Esophagus squamous epithelium (tissue), 5 donors: Measurements from ENCODE around the gene SMIM44. TPM values are rescaled to one million over a fixed set of nuclear protein-coding genes. Genes with fewer than 3 reads are reported as not detected.

ENCODE experiments used
- DNase-seq: peaks from one replicate; lab custom pipeline; 2025; lab: John Stamatoyannopoulos, UW
- H3K27ac ChIP-seq, 4 donors: fragments of 200-600 bp; sonication (generic); one replicate each; pipeline ENCODE4 v1.5.1; 2016 to 2019; ENCODE audit warnings: mild to moderate bottlenecking in 1 of 4
- H3K27me3 ChIP-seq, 4 donors: fragments of 200-600 bp; sonication (generic); 1 replicate in 3 of 4; 2 replicates in 1 of 4; pipeline versions ENCODE4 v1.5.1 to v1.6.0; 2017 to 2021; ENCODE audit warnings: antibody characterized with exemption in 1 of 4
- H3K36me3 ChIP-seq, 3 donors: fragments of 200-600 bp; sonication (generic); one replicate each; pipeline ENCODE4 v1.5.1; 2016 to 2019
- H3K4me1 ChIP-seq, 3 donors: fragments of 200-600 bp; sonication (generic); one replicate each; pipeline ENCODE4 v1.5.1; 2017 to 2019
- H3K4me3 ChIP-seq, 4 donors: fragments of 200-600 bp; sonication (generic); 1 replicate in 3 of 4; 2 replicates in 1 of 4; pipeline ENCODE4 v1.5.1; 2016 to 2019; ENCODE audit warnings: mild to moderate bottlenecking in 2 of 4, moderate library complexity in 1 of 4
- H3K9me3 ChIP-seq, 3 donors: fragments of 200-600 bp; sonication (generic); one replicate each; pipeline ENCODE4 v1.5.1; 2016 to 2019
- POLR2A ChIP-seq, 4 donors: fragments of 450-650 bp; IDR thresholded peaks; one replicate each; pipeline ENCODE4 v1.6.1; 2017; ENCODE audit warnings: antibody characterized with exemption in 4 of 4, mild to moderate bottlenecking in 4 of 4, moderate library complexity in 3 of 4
- WGBS, 2 donors: methylation state at CpG; one replicate each; pipeline ENCODE4 v1.1.5; 2018; 5-methylcytosine and 5-hydroxymethylcytosine counted together
- intact Hi-C: fragments of 100-400 bp; cut with DNase I; formaldehyde crosslinking; loops from one replicate; pipeline ENCODE4 v1.15.0; 2022
- total RNA-seq, 4 donors: library from RNA; depleted of rRNA; stranded (reverse); fragments of >200 nt; gene quantifications; one replicate each; pipeline ENCODE4 v1.1.0, GENCODE V29; 2016
- TF ChIP-seq, protein P1 (sequence below), 6 experiments: fragments of 450-650 bp in 4 of 6; fragments of 200-600 bp in 2 of 6; sonication (generic) in 2 of 6; IDR thresholded peaks; one replicate each; pipeline ENCODE4 v1.5.1; 2016 to 2019; ENCODE audit warnings: antibody characterized with exemption in 6 of 6, mild to moderate bottlenecking in 4 of 6, moderate library complexity in 4 of 6
- donor health status: DM: yes; HTN: yes; CAD: no.

The SMIM44 gene
- total RNA-seq, 4 donors from 2014 or later = not detected

DNA sequence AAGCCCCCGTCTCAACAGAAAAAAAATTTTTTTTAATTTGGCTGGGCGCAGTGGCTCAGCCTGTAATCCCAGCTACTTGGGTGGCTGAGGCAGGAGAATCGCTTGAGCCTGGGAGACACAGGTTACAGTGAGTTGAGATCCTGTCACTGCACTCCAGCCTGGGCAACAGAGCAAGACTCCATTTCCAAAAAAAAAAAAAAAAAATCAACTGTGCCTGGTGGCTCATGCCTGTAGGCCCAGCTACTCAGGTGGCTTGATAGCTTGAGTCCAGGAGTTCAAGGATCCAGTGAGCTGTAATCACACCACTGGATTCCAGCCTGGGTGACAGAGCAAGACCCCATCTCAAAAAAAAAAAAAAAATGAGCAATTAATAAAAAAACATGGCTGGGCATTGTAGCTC, 18.5 kb upstream of the SMIM44 start:
- DNase-seq = no peak
- Histone ChIP-seq H3K27ac (no peak overlapping the region), H3K27me3 (no peaks in the 10 kb centered on the region), H3K4me1 (peaks cover 5 to 40% (median 20%) of the 10 kb centered on the region in 3 donors), H3K4me3 (no peak overlapping the region), H3K9me3 (no peaks in the 10 kb centered on the region), H3K36me3 (peaks cover 0 to 8% (median 0%) of the 10 kb centered on the region in 3 donors)
- TF ChIP-seq, protein P1, sequence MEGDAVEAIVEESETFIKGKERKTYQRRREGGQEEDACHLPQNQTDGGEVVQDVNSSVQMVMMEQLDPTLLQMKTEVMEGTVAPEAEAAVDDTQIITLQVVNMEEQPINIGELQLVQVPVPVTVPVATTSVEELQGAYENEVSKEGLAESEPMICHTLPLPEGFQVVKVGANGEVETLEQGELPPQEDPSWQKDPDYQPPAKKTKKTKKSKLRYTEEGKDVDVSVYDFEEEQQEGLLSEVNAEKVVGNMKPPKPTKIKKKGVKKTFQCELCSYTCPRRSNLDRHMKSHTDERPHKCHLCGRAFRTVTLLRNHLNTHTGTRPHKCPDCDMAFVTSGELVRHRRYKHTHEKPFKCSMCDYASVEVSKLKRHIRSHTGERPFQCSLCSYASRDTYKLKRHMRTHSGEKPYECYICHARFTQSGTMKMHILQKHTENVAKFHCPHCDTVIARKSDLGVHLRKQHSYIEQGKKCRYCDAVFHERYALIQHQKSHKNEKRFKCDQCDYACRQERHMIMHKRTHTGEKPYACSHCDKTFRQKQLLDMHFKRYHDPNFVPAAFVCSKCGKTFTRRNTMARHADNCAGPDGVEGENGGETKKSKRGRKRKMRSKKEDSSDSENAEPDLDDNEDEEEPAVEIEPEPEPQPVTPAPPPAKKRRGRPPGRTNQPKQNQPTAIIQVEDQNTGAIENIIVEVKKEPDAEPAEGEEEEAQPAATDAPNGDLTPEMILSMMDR (IDR thresholded peaks at IDR 0.05) = no peak
- no peak for TF ChIP-seq POLR2A (IDR thresholded peaks at IDR 0.05)
- intact Hi-C loops = no loop called here
- WGBS, 2 donors = 77 to 85% methylated on average over 3 of the region's 3 CpGs

DNA sequence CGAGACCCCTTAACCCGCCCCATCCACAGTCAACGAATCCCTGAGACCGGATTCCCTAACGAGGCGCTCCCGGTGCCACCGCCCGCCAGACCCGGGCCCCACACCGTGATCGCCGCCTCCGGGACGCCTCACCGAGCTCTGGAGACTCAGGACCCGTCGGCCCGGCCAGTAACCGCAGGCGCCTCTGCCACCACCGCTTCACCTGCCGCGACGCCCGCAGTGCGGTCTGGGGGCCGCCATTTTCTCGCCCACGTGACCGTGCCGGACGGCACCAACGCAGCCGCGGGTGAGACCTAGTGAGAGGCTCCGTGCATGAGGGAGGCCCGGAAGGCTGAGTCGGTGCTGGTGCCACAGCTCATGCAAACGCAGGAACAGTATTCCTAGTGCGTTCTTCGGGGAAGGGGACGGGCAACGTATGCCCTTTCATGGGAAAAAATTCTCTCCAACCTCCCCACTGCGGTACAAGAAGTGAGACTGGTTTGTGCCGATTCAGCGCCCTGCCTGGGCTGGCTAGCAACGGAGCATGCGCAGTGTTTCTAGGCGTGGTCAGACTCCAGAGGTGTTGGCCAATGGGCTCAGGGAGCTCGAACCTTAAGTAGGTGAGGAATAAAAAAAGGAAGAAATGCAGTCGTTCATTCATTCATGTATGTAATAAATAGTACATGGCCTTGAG, 17.3 kb upstream of the SMIM44 start, which contains the start of gene DOHH:
TSS of gene DOHH (minus strand) at position 246 of the 673 bp plus-strand sequence. CDS start 3,860 bp downstream, outside the sequence.
- H3K9me3 ChIP-seq = no peaks in the 10 kb centered on the region
- TF ChIP-seq, protein P1 (IDR thresholded peaks at IDR 0.05) = peak in 2 of 6 experiments; percentile 3 to 12
- TF ChIP-seq POLR2A (IDR thresholded peaks at IDR 0.05) = peak in 2 of 4 donors; percentile 31 to 44
- H3K36me3 ChIP-seq = peaks cover 7 to 20% (median 11%) of the 10 kb centered on the region in 3 donors
- no peaks in the 10 kb centered on the region for H3K27me3 ChIP-seq
- intact Hi-C loops = no loop called here
- H3K4me3 ChIP-seq = peak within 1 kb of the TSS; percentile 68 to 98 (median 86)
- peak within 1 kb of the TSS; percentile 86 to 96 (median 95) for H3K27ac ChIP-seq
- peaks cover 3 to 37% (median 20%) of the 10 kb centered on the region in 3 donors for H3K4me1 ChIP-seq
- 0 to 1% methylated on average over 20 to 23 of the region's 52 CpGs for WGBS, 2 donors
- peak; percentile 63 for DNase-seq

DNA sequence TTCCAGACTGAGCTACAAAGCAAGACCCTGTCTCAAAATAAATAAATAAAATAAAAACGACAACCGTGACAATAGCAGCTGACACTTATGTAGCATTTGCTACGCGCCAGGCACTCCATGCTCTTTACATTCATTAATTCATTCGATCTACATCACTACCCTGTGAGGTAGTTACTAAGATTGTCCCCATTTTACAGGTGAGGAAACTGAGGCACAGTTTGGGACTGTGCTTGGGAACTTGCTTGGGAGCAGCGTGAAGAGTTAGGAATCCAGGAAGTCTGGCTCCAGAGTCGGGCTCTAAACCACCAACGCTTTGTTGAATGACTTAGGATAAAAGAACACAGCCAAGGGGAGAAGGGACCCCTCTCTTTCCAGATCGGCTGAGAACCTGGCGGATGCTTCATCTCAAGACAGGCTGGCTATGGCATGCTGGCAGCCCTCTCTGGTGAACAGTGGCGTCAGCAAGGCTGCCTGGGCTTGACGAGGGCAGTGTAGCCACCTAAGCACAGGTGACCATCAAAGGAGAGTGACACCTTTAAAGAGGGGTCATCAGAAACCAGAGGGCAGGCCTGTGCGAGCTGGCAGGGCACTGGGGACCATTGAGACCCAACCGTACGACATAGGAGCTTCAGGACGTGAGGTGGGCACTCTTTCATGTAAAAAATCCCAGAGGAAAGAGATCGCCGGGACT, 16.6 kb upstream of the SMIM44 start:
- Histone ChIP-seq H3K4me3 (peak overlapping the region; percentile 68 to 98 (median 86)), H3K9me3 (no peaks in the 10 kb centered on the region), H3K36me3 (peaks cover 7 to 27% (median 15%) of the 10 kb centered on the region in 3 donors), H3K4me1 (peaks cover 0 to 30% (median 14%) of the 10 kb centered on the region in 3 donors), H3K27me3 (no peaks in the 10 kb centered on the region), H3K27ac (peak overlapping the region; percentile 86 to 96 (median 95))
- WGBS, 2 donors = 32 to 43% methylated on average over 9 to 14 of the region's 18 CpGs
- intact Hi-C loops = no loop called here
- DNase-seq = no peak
- TF ChIP-seq, protein P1 (IDR thresholded peaks at IDR 0.05) = no peak
- TF ChIP-seq POLR2A (IDR thresholded peaks at IDR 0.05) = no peak

DNA sequence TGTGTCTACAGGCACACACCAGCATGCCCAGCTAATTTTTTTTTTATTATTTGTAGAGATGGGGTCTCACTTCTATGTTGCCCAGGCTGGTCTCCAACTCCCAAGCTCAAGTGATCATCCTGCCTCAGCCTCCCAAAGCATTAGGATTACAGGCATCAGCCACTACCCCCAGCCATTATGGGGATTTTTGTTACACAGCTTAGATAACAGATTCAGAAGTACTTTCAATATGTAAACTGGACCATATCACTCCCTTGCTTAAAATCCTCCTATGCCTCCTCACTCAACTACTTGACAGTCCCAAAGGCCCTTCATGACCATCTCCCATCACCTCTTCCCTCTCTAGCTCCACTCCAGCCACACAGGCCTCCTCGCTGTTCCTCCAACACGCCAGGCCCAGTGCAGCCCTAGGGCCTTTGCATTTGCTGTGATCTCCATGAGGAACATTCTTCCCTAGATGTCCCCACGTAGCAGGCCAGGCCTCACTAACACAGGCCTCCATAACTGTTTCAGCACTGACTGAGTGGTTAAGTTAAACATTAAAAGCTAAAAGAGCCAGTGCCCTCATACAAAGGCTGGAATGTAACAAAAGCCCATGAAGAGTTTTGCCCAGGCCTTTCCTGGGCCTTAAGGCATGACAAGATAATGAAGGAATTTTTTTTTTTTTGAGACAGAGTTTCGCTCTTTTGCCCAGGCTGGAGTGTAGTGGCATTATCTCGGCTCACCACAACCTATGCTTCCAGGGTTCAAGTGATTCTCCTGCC, 14.7 kb upstream of the SMIM44 start:
- intact Hi-C loops = no loop called here
- Histone ChIP-seq H3K27ac (no peak overlapping the region), H3K9me3 (no peaks in the 10 kb centered on the region), H3K27me3 (no peaks in the 10 kb centered on the region), H3K36me3 (peaks cover 7 to 46% (median 15%) of the 10 kb centered on the region in 3 donors), H3K4me1 (peaks cover 0 to 27% (median 14%) of the 10 kb centered on the region in 3 donors), H3K4me3 (no peak overlapping the region)
- WGBS, 2 donors = 93 to 98% methylated on average over 5 of the region's 5 CpGs
- TF ChIP-seq, protein P1 (IDR thresholded peaks at IDR 0.05) = no peak
- no peak for TF ChIP-seq POLR2A (IDR thresholded peaks at IDR 0.05)
- DNase-seq = no peak
